Measurements from ENCODE around the gene PTPRN2.

Gene PTPRN2

DNA sequence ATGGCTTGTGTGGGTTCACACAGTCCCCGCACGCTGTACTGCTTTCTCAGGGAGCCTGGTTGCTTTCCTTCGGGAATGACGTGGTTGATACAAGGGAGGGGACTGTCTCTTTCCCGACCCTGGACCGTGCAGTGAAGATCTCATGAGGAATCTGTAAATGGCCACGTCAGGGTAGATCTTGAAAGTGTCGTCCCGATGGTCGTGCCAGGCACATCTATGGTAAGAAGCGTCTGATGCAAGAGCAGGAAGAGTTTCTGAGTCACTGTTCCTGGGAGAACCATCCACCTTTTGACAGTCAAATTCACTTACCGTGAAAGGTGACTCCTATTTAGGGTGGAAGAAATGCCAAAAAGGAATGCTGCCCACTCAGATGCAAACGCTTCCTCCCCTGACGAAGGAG lies 500.4 kb downstream of the PTPRN2 start:
- no peak for DNase-seq (ENCODE audit: low spot score)

DNA sequence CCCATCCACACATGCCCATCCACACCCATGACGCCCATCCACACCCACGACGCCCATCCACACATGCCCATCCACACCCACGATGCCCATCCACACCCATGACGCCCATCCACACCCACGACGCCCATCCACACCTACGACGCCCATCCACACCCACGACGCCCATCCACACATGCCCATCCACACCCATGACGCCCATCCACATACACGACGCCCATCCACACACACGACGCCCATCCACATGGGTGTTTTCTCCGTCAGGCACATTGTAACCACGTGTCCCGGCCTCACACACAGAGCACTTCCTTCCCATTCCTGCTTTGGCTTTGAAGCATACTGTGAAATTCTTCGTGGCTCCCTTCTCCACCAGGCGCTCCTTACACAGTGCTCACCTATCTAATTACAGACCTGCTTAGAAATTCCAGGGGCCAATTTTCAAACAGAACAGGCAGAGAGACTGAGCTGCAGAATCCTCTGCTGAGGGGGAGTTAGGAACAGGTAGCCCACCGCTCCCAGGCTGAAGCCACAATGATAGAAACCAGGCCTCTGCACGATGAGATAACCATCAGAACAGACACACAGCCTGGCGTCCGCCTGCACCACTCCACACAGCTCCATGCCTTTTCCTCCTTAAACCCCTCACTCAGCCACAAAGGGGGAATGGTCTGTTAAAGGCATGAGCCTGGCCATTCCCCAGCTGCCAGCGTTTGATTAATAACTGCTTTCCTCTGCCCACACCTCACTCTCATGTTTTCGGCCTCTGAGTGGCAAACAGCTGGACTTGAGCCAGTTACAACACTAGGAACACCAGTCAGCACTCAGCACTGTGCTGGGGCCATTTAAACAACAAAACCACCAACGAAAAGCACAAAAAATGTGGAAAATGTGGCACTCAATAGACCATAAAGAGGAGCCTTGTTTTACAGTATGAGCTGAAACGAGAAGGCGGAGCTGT lies 501.6 kb downstream of the PTPRN2 start:
- DNase-seq (ENCODE audit: low spot score): no peak

DNA sequence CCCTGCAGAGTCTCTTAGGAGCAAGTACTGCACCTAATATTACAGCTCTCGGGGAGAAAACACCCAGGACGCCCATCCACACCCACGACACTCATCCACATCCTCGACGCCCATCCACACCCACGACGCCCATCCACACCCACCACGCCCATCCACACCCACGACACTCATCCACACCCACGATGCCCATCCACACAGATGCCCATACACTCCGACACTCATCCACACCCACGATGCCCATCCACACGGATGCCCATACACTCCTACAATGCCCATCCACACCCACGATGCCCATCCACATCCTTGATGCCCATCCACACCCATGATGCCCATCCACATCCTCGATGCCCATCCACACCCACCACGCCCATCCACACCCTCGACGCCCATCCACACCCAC lies 503.1 kb downstream of the PTPRN2 start:
- DNase-seq (ENCODE audit: low spot score): no peak

DNA sequence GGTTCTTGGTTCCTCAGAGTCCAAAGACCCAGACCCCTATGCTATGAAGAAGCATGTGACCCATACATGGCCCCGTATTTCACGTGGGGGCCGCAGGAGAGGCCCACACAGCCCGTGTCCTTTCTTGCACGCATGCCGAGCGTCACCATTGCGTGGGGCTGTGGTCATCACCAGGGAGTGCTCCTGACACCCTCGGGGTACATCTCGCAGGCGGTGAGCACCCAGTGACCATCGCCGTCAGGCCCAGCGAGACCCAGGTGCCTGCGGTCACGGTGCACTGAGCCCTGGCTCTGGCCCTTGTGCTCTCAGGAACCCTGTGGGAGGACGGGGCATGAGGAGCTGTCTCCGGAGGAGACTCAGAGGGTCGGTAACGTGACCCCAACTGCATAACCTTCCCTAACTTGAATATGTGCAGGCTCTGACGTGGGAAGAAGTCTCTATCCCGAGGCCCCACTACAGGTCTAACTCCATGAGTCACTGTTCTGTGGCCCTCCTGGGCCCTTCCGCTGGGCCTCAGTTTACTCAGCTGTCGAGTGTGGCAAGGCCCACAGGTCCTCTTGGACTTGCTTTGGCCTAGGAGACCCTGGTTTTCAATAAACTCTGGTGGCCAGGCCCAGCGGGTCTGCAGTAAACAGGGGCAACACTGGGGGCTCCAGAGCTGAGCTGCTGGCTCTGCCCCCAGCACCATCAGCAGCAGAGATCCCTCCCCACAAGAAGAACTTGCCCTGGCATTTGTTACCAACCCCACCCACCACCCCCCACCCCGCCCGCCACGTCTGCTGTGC lies 503.9 kb downstream of the PTPRN2 start:
- no peak for DNase-seq (ENCODE audit: low spot score)

DNA sequence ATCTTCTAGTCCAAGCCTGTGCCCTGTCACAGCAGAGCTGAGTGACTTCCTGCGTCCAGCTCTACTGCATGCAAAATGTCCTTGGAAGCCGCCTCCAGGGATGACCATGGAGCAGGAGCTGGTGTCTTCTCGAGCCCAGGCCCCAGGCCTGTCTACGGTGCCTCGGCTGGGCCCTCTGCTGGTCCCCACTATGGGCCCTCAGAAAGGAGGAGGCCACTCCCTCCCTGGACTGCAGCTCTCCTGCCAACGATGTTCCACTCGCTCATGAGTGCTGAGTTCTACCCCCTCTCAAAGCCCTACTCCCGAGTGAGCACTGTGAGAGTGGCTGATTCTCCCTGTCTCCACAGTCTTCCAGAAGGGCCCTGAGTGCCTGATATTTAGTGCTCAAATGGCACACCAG lies 504.9 kb downstream of the PTPRN2 start:
- DNase-seq (ENCODE audit: low spot score): no peak

DNA sequence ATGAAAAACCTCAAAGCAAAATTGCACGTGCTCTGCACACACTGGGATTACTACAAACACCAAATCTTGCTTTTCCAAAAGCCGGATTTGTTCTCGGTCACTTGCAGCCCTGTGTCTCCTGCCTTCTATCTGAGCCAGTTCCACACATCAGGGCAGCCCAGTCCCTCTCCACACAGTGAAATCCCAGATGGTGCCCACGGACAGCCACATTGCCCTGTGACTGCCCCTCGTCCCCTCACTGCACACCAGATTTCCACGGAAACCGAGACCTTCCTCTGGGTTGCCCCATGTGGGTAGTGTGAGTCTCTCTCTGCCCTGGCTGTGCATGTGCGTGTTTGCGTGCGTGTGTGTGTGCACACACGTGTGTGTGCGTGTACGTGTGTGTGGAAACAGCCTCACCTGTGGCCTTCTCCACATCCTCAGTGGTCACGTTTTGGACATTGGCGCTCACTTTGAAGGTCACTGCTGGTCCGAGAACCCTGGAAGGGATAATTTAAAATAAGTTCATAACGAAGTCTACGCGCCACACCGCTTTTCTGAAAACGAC lies 506.7 kb downstream of the PTPRN2 start:
- no peak for DNase-seq (ENCODE audit: low spot score)

DNA sequence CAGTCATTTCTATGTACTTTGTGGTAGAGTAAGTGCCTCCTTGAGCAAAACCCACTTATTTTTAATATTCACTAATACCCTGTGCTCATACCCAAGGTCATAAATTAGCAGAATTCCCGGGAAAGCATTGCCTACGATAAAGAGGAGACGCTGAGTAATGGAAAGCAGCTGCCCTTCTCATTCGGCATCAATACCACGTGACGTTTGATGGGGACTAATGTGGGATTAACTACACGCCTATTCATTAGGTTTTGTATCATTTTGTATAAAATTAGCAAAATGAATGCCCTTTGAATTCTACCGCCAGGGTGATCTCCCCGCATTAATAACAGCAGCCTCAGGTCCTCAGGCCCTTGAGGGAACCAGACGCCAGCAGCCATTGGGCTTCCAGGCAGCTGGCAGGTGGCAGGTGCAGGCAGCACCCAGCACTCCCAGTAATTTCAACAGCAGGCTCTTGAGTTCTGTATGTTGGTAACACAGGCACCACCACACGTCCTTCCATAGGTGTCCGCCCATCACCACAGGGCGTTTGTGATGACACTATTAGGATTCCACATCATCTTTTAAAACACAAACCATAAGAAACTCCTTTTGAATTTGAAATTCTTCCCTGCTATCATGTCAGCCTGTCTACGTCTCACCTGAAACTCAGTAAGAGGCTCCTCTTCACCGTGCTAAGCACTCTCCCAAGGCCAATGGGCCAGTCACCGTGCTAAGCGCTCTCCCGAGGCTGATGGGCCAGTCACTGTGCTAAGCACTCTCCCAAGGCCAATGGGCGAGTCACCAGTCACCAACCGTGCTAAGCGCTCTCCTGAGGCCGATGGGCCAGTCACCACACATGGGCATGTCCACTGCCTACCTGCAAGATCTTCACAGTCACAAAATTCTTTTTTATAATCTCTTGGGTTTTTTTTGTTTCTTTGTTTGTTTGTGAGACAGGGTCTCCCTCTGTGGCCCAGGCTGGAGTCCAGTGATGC lies 509.4 kb downstream of the PTPRN2 start:
- no peak for DNase-seq (ENCODE audit: low spot score)

DNA sequence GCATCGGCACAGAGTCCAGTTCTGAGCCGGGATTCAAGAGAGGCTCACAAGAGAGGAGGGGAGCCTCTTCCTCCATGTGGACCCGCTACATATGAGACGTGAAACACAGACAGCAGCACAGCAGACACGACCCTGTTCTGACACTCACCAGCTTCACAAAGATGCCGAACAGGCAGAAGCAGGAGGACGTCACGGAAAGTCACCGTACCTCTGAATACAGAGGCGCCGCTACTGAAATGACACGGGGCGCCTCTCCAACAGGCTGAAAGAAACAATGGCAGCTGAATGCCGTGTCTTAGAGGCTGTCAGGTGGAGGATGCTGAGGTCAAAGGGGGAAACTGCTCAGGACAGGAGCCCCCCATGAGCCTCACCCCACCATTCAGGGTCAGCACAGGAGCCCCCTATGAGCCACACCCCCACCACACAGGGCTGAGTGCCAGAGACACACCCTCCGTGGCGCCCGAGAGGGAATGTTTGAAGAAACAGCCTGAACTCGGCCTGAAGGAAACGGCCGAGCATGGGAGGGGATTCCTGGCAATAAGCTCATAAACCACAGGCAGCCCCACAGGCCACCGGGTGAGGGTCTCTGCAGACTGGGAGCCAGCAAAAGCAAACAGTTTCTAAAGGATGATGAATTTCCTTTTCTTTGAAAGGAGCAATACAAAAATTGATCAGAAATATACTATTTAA lies 510.3 kb downstream of the PTPRN2 start:
- DNase-seq (ENCODE audit: low spot score): no peak

DNA sequence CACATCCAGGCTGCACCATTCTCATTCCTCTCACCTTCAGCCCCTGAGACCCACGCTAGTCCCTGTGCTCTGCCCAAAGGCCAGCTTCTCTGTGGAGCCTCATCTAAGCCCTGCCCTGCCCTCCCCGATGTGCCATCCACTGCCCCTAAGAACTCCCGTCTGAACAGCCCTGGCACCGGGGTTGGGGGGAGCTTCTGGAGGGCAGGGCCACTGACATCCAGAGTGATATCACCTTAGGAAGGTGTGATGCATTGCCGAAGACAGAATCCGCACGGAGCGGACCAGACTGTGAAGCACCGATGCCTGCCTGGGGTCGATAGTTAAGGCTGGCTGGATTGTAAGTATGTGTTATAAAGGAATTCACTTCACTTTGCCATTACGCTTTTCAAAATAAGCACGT lies 511.0 kb downstream of the PTPRN2 start:
- no peak for DNase-seq (ENCODE audit: low spot score)

DNA sequence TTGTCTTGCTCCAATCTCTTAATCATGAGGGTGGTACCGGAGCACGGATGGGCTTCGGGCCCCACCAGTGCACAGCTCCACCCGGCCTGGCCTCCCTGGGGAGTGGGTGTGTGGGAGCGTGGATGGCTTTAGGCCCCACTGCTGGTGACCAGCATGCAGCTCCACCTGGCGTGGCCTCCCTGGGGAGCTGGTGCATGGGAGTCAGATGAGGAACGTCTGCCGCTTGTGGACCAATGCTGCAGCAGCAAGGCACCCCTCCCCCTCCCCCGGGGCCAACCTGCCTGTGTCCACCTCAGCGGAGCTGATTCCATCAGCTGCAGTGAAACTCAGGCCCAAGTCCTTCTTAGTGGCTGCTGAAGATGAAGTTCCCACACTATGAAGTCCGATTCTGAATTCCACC lies 511.4 kb downstream of the PTPRN2 start:
- DNase-seq (ENCODE audit: low spot score): no peak

DNA sequence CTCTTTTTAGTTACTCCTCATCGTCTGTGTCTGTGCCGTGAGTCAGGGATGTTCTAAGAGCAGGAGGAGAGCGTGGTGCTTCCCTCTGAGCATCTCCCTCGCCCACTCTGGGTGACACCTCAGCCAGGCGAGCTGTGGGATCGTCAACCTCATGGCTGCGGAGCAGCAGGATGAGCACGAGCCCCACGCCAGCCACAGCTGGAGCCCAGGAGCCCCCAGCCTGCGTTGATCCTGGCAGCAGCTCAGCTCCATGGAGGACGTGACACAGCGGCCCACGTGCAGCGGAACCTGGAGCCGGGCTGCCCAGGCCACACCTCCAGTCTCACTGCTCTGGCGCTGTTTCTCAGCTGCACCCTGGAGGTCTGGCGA lies 512.0 kb downstream of the PTPRN2 start:
- DNase-seq (ENCODE audit: low spot score): no peak

DNA sequence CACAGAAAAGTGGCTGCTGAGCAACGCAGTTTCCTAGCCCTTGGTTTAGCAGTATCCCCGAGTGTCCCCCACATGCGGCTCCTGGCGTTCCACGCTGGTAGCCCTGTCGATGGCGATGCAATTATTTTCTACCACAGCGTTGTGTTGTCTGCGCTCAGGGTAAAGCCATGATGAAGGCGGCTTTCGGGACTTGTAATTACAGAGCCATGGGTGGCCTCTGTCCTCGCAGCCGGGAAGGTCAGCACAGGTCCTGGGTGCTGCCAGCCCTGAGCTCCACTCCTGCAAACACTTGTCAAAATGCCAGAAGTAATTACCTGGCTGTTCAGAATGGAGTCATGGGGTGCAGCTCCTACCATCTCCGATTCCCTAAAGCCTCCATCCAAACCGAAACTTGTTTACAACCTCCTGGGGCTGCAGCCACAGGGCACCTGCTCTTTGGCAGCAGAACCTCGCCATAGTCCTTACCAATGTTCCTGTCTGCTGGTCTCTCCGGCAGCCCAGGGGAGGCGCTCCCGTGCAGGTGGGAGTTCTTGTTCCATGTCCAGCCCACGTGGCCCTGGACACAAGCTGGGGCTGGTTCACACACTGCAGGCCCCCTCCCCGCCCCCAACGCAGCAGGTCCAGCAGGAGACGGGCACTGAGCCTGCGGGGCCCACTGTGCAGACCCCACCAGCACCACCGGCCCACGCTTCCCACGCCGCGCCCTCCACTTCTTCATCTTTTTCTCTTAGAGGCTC lies 512.6 kb downstream of the PTPRN2 start:
- no peak for DNase-seq (ENCODE audit: low spot score)

DNA sequence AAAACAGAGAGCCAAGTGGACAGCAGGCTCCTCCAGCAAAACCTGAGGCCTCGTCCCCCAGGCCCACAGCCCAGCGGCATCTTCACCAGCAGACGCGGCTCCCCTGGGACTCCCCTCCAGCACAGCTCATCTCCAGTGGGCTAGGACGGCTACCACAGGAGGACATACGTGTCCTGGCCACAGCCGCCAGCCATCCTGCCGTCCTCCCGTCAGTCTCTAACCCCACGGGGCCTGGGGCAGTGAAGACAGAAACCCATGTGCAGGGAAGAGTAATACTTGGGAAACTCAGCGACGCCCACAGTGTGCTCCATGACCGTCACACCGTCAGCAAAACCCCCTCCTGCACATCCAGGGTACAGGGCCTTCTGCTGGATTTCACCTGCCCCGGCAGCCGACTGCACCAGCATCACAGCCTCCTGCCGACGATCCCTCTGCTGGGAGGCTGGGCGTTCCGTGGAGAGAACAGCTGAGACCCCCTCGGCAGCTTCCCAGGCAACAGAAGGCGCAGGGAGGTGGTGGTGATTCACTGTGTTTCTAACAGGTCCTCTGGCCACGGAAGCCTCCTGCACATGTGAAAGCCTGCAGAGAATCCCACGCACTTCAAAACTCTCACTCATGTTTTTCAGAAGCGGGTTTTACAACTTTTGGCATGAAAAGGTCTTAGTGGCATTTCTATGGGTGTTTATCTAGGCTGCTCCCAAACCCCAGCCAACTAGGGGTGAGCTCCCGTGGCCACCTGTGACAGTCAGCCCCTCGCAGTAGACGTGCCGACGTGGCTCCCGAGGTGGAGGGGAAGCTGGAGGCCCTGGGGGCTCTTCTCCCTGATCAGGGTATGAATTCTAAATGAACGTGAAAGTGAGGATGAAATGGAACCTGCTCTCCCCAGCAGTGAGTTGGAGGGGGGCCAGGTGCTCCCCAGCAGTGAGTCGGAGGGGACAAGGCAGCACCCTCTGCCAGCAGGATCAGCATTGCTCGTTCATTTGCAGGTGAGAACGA lies 513.5 kb downstream of the PTPRN2 start:
- no peak for DNase-seq (ENCODE audit: low spot score)

DNA sequence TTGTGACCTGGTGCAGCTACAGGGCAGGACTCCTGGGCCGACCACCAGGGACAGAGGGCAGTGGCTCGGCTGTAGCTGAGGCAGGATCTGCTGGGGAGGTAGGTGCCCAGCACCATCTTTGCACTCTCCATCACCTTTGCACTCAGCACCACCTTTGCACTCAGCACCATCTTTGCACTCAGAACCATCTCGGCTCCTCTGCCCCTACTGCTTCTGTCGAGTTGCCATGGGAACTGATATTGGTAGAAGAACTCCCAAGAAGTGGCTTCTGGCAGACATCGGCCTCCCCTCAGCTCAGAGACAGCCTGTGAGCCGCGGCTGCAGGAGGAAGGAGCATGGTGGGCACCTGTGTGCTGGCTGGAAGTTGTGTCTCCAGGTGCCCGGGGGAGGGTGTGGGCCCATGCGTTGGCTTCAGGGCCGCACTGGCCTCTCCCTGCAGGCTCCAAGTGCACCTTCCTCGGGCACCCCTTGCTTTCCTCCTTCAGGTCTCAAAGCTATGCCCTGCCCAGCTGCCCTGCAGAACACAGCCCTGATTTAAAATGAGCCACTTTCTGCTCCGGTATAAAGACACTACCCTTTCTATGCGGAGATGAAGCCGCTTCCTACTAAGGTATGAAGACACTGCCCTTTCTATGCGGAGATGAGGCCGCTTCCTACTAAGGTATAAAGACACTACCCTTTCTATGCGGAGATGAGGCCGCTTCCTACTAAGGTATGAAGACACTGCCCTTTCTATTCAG lies 514.5 kb downstream of the PTPRN2 start:
- DNase-seq (ENCODE audit: low spot score): no peak

DNA sequence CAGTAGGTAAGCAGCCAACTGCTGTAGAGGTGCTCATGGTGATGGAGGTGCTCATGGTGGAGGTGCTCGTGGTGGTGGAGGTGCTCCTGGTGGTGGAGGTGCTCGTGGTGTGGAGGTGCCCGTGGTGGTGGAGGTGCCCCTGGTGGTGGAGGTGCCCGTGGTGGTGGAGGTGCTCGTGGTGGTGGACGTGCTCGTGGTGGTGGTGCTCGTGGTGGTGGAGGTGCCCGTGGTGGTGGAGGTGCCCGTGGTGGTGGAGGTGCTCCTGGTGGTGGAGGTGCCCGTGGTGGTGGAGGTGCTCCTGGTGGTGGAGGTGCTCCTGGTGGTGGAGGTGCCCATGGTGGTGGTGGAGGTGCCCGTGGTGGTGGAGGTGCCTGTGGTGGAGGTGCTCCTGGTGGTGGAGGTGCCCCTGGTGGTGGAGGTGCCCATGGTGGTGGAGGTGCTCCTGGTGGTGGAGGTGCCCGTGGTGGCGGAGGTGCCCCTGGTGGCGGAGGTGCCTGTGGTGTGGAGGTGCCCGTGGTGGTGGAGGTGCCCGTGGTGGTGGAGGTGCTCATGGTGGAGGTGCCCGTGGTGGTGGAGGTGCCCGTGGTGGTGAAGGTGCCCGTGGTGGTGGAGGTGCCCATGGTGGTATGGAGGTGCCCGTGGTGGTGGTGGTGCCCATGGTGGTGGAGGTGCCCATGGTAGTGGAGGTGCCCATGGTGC lies 517.3 kb downstream of the PTPRN2 start:
- DNase-seq (ENCODE audit: low spot score): no peak

DNA sequence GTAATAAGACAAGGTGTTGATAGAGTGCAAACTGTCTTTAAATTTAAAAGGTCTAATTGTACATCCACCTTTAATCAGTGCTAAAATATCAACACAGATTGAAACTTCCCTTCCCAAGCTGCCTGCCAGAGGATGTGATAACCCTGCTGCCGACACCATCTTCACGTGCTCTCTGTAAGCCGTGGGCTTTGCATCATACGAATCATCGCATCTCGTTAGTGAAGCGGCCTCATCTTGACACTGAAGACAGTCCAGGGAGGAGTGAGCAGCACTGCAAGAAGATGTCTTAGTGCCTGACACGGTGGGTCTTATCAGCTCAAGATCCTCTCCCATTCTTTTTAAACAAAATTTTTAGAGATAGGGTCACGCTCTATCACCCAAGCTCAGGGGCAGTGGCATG lies 518.8 kb downstream of the PTPRN2 start:
- no peak for DNase-seq (ENCODE audit: low spot score)

DNA sequence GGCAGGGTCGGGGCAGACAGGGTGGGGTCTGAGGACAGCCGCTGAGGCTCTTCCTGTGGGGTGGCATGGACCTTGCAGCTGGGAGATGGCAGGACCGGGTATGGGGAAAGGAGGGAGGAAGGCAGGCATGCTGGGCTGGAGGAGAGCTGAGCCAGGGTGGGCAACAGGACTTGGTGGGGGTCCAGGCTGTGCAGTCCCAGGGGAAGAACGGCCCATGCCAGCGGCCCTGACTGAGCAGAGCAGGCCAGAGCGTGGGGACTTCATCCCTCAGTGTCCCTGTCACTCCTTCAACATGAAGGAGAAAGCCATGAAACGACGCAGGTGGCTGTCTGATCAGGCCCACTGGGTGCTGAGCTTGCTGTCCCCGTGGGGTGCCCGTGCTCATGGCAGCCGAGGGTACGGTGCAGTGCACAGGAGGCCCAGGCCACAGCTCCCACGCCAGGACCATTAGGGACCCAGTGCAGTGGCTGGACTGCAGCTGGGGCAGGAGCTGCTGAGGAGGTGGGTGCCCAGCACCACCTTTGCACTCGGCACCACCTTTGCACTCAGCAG lies 519.6 kb downstream of the PTPRN2 start:
- no peak for DNase-seq (ENCODE audit: low spot score)
